GM12891 (cell line): ENCODE measurements around the gene SPEM3.
A peak's percentile ranks its signal among the peaks of the same experiment; 100 is the strongest.
"Not testable (repeated sequence)": the region's sequence is repeated elsewhere in the genome, so short reads cannot be mapped to it uniquely, and the experiment has no call there.

Experiments
- DNase-seq: peaks from one replicate; pipeline ENCODE4 v3.0.0; 2011; ENCODE audit warnings: low spot score; ENCODE audit not compliant: insufficient read length
- FAIRE-seq: peaks from 2 replicates; lab custom pipeline; 2011; peaks lifted over from hg19 to GRCh38; lab: Jason Lieb, UNC
- PAX5 ChIP-seq: IDR thresholded peaks from 2 replicates; pipeline ENCODE4 v1.6.1; 2011; ENCODE audit warnings: low read length, moderate library complexity, mild to moderate bottlenecking; ENCODE audit not compliant: insufficient read depth, severe bottlenecking
- POLR2A ChIP-seq: IDR thresholded peaks from 2 replicates; pipeline ENCODE4 v1.6.1; 2011; ENCODE audit warnings: low read depth, low read length, control low read depth
- POLR2AphosphoS5 ChIP-seq: IDR thresholded peaks from 2 replicates; pipeline ENCODE4 v1.6.1; 2011; ENCODE audit warnings: low read depth, low read length, control low read depth
- POU2F2 ChIP-seq: IDR thresholded peaks from 2 replicates; pipeline ENCODE4 v1.6.1; 2011; ENCODE audit warnings: low read depth, mild to moderate bottlenecking, control low read depth, low read length, moderate library complexity
- SPI1 ChIP-seq: IDR thresholded peaks from 2 replicates; pipeline ENCODE4 v1.6.1; 2011; ENCODE audit warnings: low read depth, low read length, control low read depth
- TAF1 ChIP-seq: IDR thresholded peaks from 2 replicates; pipeline ENCODE4 v1.6.1; 2011; ENCODE audit warnings: low read depth, low read length, control low read depth

The SPEM3 gene

DNA sequence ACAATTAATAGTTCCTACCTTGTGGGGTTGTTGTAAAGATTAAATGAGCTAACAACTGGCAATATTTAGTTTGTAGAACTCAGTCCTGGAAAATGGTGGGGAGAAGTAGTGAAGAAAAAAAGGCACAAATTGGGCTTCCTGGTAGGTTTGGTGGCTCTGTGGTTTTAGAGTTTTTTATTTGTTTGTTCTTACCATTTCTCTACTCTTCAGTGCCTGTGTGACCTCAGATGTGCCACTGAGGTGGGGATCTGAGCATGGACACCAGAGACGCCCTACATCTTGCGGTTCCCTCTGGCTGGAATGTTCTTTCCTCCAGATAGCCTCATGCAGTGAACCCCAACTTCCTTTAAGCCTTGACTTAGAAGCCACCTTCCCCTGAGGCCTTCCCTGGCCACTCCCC lies 43.1 kb downstream of the SPEM3 start:
- TF ChIP-seq PAX5 (no peak), SPI1 (no peak)
- DNase-seq (no peak), FAIRE-seq (no peak)

GRCh38 chr17:7474767-7475166 lies 46.1 kb downstream of the SPEM3 start:
- not testable (repeated sequence) for DNase-seq, FAIRE-seq

DNA sequence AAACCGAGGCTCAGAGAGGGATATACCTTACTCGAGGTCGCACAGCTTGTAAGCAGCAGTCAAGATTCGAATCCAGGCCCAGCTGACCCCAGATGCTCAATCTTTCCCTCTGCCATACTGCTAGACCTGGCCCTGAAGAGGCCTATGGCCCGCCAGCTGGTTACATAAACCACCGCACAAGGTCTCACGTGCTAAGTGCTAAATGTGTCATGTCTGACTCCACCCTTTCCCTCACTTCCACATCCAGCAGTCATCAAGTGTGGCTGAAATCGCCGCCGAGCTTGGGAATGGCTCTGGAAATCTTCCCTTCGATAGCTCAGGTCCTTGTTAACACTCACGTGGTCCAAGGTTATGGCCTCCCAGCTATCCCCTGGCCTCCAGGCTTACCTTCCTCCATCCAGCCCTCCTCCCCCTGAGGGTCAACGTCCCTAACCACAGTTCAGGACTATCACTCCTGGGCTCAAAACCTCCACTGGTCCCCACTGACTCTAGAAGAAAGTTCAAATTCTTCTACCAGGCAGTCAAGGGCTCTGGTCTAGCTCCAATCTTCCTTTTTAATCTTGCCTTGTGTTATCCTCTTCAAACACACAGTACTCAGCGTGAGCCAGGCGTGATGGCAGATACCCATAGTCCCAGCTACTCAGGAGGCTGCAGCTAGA lies 47.2 kb downstream of the SPEM3 start:
- TF ChIP-seq POLR2AphosphoS5 (no peak), POU2F2 (no peak), SPI1 (no peak), POLR2A (no peak), TAF1 (no peak), PAX5 (no peak)
- FAIRE-seq (no peak), DNase-seq (no peak)

- FAIRE-seq (no peak), DNase-seq (no peak)
- TF ChIP-seq POLR2A (no peak), POLR2AphosphoS5 (no peak), PAX5 (no peak), TAF1 (no peak), POU2F2 (no peak), SPI1 (no peak)
Observed at GRCh38 chr17:7476494-7476893, 47.8 kb downstream of the SPEM3 start.

DNA sequence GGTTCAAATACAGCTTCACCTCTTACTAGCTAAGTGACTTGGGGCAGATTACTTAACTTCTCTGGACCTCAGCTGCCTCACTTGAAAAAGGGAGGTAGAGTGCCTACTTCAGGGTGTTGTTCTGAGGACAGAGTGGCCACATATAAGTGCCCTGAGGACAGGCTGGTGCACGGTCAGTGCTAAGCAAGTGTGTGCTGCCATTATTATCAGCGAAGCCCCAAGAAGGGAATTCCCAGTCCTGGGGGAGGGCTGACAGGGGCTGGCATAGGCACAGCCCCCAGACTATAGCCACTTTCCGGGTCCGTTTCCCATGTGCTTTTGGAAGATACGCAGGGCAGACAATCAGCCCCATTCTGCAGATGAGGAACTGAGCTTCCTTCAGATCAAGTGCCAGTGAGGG lies 48.3 kb downstream of the SPEM3 start:
- FAIRE-seq = no peak
- TF ChIP-seq POLR2A (no peak), SPI1 (no peak), TAF1 (no peak), PAX5 (no peak), POLR2AphosphoS5 (no peak)
- DNase-seq = no peak

GRCh38 chr17:7477392-7478275 lies 49.0 kb downstream of the SPEM3 start:
- no peak for DNase-seq
- no peak for FAIRE-seq
- TF ChIP-seq POLR2AphosphoS5 (no peak), POU2F2 (no peak), SPI1 (no peak), POLR2A (no peak), TAF1 (no peak), PAX5 (no peak)

- FAIRE-seq (peak; percentile 60), DNase-seq (peak; percentile 70)
Observed at GRCh38 chr17:7478276-7479212, 49.9 kb downstream of the SPEM3 start.

GRCh38 chr17:7479213-7480088 lies 50.8 kb downstream of the SPEM3 start, which contains the start of gene ZBTB4:
ZBTB4 (minus strand) TSS chr17:7479631; CDS start chr17:7466801, 12,830 bp downstream.
- peak; percentile 77 for FAIRE-seq

More at GRCh38 chr17:7478276-7479212, 49.9 kb downstream of the SPEM3 start:
- TF ChIP-seq POLR2AphosphoS5 (no peak), SPI1 (no peak), POLR2A (no peak), PAX5 (no peak), TAF1 (no peak), POU2F2 (no peak)

DNA sequence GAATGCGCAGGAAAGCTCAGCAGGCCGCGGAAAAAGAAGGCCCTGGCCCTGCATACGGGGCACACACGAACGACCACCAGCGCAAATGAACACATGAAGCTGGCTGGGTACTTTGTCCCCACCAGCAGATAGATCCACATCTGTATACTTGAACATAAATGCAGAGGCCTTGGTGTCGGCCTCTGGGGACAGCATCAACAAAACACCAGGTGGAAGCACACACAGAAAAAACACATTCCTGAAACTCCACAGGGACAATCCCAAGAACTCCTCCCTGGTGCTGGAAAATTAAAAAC lies 51.4 kb downstream of the SPEM3 start:
- TF ChIP-seq TAF1 (no peak), POLR2A (no peak)
- no peak for DNase-seq
- peak; percentile 55 for FAIRE-seq

More at GRCh38 chr17:7479213-7480088, 50.8 kb downstream of the SPEM3 start, which contains the start of gene ZBTB4:
- DNase-seq = peak; percentile 68
- TF ChIP-seq SPI1 (no peak), POLR2A (no peak), TAF1 (no peak), POLR2AphosphoS5 (no peak), PAX5 (no peak), POU2F2 (no peak)

GRCh38 chr17:7481275-7481674 lies 52.6 kb downstream of the SPEM3 start, which contains the start of gene SLC35G6:
SLC35G6 (plus strand) TSS chr17:7481446; CDS start chr17:7481517, 71 bp downstream.
- not testable (repeated sequence) for FAIRE-seq, DNase-seq

DNA sequence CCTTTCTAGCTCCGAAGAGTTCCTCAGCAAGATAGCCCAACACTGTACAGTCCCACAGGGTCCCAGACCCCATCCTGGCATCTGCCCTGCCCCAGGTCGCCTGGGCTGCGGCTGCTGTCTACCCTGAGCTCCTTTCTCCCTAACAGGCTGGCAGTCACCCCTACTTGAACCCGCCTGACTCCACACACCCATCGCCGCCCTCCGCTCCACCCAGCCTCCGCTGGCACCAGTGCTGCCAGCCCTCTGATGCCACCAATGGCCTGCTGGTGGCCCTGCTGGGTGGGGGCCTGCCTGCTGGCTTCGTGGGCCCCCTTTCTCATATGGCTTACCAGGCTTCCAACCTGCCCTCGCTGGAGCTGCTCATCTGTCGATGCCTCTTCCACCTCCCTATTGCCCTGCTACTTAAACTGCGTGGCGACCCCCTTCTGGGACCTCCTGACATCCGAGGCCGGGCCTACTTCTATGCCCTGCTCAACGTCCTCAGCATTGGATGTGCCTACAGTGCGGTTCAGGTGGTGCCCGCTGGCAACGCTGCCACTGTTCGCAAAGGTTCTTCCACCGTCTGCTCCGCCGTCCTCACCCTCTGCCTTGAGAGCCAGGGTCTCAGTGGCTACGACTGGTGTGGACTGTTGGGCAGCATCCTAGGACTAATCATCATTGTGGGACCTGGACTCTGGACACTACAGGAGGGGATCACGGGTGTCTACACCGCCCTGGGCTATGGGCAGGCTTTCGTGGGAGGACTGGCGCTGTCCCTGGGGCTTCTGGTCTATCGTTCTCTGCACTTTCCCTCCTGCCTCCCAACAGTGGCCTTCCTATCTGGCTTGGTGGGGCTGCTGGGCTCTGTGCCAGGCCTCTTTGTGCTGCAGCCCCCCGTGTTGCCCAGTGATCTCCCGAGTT lies 53.4 kb downstream of the SPEM3 start:
- FAIRE-seq, DNase-seq: not testable (repeated sequence)
